Effector memory CD4-positive, alpha-beta T cell (primary cell): ENCODE measurements around the gene ASCL4.

ENCODE experiments used
- DNase-seq, 3 donors: peaks; one replicate each; pipeline ENCODE4 v3.0.0-alpha.2; 2020
- H3K27ac ChIP-seq: 2 replicates; pipeline ENCODE4 v1.7.0; 2013; ENCODE audit warnings: mild to moderate bottlenecking, low read length, moderate library complexity; ENCODE audit not compliant: insufficient read depth, poor library complexity, severe bottlenecking
- H3K27me3 ChIP-seq: replicated peaks from 2 replicates; pipeline ENCODE4 v1.7.0; 2013; ENCODE audit warnings: mild to moderate bottlenecking, low read length; ENCODE audit not compliant: insufficient read depth, control insufficient read depth, poor library complexity, severe bottlenecking
- H3K36me3 ChIP-seq: 2 replicates; pipeline ENCODE4 v1.7.0; 2013; ENCODE audit warnings: mild to moderate bottlenecking, low read length, moderate library complexity; ENCODE audit not compliant: control insufficient read depth, insufficient read depth
- H3K4me1 ChIP-seq: 2 replicates; pipeline ENCODE4 v1.7.0; 2013; ENCODE audit warnings: low read length, mild to moderate bottlenecking; ENCODE audit not compliant: control insufficient read depth, insufficient read depth, poor library complexity, severe bottlenecking
- H3K4me3 ChIP-seq: 2 replicates; pipeline ENCODE4 v1.7.0; 2013; ENCODE audit warnings: low read length, low read depth, mild to moderate bottlenecking; ENCODE audit not compliant: insufficient read depth, poor library complexity, severe bottlenecking
- H3K9me3 ChIP-seq: 2 replicates; pipeline ENCODE4 v1.7.0; 2013; ENCODE audit warnings: mild to moderate bottlenecking, low read length, moderate library complexity; ENCODE audit not compliant: control insufficient read depth

The ASCL4 gene

DNA sequence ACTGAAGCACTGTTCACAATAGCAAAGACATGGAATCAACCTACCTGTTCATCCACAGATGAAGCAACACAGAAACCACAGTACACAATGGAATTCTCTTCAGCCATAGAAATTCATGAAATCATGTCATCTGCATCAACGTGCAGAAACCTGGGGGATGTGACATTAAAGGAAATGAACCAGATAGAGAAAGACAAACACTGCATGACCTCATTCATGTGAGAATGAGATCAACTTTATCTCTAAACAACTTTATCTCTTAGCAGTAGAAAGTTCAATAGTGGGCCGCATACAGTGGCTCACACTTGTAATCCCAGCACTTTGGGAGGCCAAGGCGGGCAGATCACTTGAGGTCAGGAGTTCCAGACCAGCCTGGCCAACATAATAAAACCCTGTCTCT, 19.9 kb downstream of the ASCL4 start:
- DNase-seq, result no peak
- Histone ChIP-seq H3K4me1 (no peaks in the 10 kb centered on the region), H3K4me3 (no peak overlapping the region), H3K36me3 (no peaks in the 10 kb centered on the region), H3K9me3 (no peaks in the 10 kb centered on the region), H3K27me3 (peaks cover 3% of the 10 kb centered on the region), H3K27ac (no peak overlapping the region)

DNA sequence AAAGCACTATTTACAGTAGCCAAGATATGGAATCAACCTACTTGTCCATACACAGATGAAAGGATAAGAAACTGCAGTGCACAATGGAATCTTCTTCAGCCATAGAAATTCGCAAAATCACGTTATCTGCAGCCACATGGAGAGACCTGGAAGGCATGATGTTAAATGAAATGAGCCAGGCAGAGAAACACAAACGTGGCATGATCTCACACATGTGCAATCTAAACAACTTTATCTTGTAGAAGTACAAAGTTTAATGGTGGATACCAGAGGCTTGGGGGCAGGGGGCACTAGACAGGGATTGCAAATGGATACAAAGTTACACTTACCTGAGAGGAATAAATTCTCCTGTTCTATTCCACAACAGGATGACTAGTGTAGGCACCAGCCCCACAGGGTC, 24.1 kb downstream of the ASCL4 start:
- DNase-seq, result no peak
- no peaks in the 10 kb centered on the region for H3K36me3 ChIP-seq
- no peak overlapping the region for H3K4me3 ChIP-seq
- no peak overlapping the region for H3K27ac ChIP-seq
- peaks cover 3% of the 10 kb centered on the region for H3K27me3 ChIP-seq
- no peaks in the 10 kb centered on the region for H3K4me1 ChIP-seq
- no peaks in the 10 kb centered on the region for H3K9me3 ChIP-seq

DNA sequence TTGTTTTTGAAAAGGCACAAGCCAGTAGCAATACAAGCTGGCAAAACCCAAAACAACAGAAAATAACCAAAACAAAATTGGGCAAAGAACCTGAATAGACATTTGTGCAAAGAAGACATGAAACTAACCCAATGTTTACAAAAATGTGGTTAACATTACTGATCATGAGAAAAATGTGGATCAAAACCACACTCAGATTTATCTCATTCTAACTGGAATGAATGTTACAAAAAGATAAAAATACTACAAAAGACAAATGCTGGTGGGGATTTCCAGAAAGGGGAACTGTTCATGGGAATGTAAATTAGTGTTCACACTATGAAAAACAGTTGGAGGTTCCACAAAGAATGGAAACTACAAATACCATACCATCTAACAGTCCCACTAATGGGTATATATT, 26.6 kb downstream of the ASCL4 start:
- no peak for DNase-seq
- no peaks in the 10 kb centered on the region for H3K27me3 ChIP-seq
- H3K36me3 ChIP-seq, result no peaks in the 10 kb centered on the region

DNA sequence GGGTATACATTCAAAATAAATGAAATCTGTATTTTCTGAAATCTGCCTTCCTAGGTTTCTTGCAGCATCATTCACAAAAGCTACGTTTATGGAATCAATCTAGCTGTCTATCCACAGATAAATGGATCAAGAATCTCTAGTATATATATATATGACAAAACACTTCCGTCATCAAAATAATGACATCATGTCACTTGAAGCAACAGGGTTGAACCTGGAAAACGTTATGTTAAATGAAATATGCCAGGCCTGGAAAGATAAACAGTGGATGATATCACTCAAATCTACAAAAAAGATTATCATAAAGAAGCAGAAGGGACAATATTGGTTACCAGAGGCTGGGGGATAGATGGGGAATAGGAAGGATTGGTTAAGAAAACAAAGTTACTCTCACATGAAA, 28.6 kb downstream of the ASCL4 start:
- H3K9me3 ChIP-seq, result no peaks in the 10 kb centered on the region
- H3K4me1 ChIP-seq, result no peaks in the 10 kb centered on the region
- no peaks in the 10 kb centered on the region for H3K36me3 ChIP-seq
- no peak for DNase-seq
- H3K4me3 ChIP-seq, result no peak overlapping the region
- H3K27ac ChIP-seq, result no peak overlapping the region
- no peaks in the 10 kb centered on the region for H3K27me3 ChIP-seq

More for the DNA sequence above, 26.6 kb downstream of the ASCL4 start:
- no peak overlapping the region for H3K27ac ChIP-seq
- H3K9me3 ChIP-seq, result no peaks in the 10 kb centered on the region
- no peaks in the 10 kb centered on the region for H3K4me1 ChIP-seq
- H3K4me3 ChIP-seq, result no peak overlapping the region

DNA sequence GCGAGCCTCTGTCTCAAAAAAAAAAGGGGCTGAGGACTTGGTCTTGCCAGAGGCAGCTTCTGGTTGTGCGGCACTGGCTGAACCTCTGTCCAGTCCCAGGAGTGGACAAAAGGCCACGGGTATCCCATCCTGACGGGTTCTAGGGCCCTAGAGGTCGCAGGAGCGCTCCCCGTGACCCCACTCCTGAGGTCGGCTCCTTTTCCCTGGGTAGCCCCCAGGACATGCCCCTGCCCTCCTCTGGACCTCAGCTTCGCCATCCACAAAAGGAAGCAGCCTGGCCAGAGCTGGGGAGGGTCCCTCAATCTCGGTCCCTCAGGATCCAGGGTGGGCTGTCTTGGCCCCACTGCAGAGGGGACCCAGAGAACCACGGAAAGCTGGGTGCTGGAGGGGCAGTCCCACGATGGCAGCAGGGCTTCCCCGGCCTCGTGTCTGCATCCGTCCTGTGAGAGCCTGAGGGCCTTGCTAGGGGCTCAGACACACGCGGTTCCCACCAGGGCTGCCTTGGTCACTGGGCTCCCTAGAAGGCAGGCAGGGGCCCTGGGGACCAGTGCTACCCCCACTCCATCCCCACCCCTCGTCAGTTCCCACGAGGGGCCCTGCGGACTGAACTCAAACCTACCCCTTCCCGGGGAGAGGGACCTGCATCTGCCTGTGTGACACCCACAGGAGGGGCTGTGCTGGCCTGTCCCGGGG, 31.1 kb downstream of the ASCL4 start:
- Histone ChIP-seq H3K4me1 (no peaks in the 10 kb centered on the region), H3K27me3 (no peaks in the 10 kb centered on the region), H3K27ac (no peak overlapping the region), H3K36me3 (no peaks in the 10 kb centered on the region), H3K9me3 (no peaks in the 10 kb centered on the region), H3K4me3 (no peak overlapping the region)
- no peak for DNase-seq

DNA sequence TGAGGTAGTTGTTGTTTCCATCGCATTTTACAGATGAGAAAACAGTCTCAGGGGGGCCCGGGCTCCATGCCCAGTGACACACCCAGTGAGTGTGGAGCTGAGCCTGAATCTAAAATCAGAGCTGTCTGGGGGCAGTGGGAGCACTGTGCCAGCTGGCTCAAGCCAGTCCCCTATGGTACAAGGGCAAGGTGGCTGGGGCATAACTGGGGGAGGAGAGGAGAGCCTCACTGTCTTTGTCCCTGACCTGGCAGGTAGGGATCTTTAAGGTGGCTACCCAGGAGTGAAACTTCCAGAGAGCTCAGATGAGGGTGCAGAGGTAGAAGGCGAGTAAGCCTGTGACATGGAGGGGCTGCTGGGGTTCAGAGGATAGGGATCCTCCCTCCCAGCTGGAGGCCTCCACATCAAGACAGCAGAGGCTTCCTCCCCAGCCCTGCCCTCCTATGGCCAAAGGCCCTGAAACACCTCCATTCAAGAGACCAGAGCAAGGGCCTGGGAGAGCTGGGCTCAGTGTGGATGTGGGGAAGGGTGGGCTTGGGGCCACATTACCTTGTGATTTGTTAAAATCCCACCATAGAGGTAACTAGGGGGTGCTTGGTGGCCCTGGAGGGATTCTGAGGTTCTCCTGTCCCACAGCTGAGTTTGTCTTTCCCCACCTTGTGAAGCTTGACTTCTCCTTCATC, 33.1 kb downstream of the ASCL4 start:
- Histone ChIP-seq H3K36me3 (no peaks in the 10 kb centered on the region), H3K4me1 (no peaks in the 10 kb centered on the region), H3K9me3 (no peaks in the 10 kb centered on the region), H3K27me3 (no peaks in the 10 kb centered on the region), H3K4me3 (no peak overlapping the region), H3K27ac (no peak overlapping the region)
- DNase-seq, result no peak

DNA sequence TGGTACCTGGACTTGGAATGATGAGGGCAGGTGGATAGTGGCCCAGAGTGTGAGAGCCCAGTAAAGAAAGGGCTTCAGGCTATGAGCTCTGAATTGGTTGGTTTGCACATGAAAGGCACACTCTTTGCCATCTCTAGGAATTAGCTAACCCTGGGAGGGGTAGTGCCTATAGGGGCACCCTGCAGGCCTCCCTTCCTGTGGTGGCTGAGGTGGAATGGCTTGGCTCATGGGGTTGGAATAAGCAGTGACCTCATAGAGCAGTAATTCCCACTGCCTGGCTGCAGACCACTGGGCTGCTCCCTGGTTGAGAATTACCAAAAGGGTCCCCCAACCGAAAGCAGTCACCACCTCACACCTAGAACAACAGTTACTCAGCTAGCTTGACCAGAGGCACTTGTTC, 42.7 kb downstream of the ASCL4 start:
- no peaks in the 10 kb centered on the region for H3K4me1 ChIP-seq
- no peaks in the 10 kb centered on the region for H3K27me3 ChIP-seq
- DNase-seq, result no peak
- H3K27ac ChIP-seq, result no peak overlapping the region
- no peaks in the 10 kb centered on the region for H3K36me3 ChIP-seq
- H3K4me3 ChIP-seq, result no peak overlapping the region
- H3K9me3 ChIP-seq, result no peaks in the 10 kb centered on the region

DNA sequence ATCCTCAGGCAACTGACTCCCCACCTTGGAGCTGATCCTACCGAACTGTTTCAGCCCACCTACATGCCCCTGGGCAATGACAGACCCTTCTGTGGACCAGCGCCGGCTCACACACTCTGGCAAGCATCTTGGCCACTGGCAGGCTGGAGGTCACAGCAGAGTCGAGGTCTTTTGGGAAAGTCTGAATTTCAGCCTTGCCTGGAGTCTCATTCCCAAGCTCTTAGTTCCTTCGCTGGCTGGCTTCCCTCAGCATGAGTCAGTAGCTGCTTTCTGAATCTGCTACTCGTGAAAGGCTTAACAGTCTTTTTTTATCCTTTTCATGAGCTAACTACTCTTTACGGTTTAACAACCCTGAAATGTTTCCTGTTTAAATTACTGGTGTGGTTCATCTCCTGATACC, 44.5 kb downstream of the ASCL4 start:
- Histone ChIP-seq H3K4me1 (no peaks in the 10 kb centered on the region), H3K9me3 (no peaks in the 10 kb centered on the region), H3K4me3 (no peak overlapping the region), H3K27ac (no peak overlapping the region), H3K36me3 (no peaks in the 10 kb centered on the region), H3K27me3 (no peaks in the 10 kb centered on the region)
- no peak for DNase-seq

DNA sequence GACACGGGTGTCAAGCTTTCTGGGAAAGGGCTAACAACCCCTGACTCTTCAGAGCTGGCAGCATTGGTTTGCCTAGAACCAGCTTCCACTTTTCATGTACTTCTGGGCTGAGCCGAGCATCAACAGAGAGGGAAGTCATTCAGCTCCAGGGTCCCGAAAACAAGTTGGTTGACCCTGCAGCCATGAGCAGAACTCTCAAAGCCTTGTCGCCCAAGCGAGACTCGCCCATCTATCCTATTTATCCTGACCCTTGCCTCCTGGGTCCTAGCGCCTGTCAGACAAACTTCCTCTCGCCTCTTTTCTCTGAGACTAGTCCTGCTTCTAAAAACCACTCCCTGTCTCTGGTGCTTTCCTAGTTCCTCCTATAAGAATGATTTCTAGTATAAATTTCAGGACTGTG, 47.9 kb downstream of the ASCL4 start:
- DNase-seq, result no peak
- Histone ChIP-seq H3K27ac (no peak overlapping the region), H3K4me1 (no peaks in the 10 kb centered on the region), H3K9me3 (peaks cover 5% of the 10 kb centered on the region), H3K36me3 (no peaks in the 10 kb centered on the region), H3K4me3 (no peak overlapping the region), H3K27me3 (no peaks in the 10 kb centered on the region)
